ENCODE data around the gene CADPS2. TPM values are rescaled to one million over a fixed set of nuclear protein-coding genes. Genes with fewer than 3 reads are reported as not detected.

The CADPS2 gene
- total RNA-seq, 2 experiments from 2014 or later = not detected

DNA sequence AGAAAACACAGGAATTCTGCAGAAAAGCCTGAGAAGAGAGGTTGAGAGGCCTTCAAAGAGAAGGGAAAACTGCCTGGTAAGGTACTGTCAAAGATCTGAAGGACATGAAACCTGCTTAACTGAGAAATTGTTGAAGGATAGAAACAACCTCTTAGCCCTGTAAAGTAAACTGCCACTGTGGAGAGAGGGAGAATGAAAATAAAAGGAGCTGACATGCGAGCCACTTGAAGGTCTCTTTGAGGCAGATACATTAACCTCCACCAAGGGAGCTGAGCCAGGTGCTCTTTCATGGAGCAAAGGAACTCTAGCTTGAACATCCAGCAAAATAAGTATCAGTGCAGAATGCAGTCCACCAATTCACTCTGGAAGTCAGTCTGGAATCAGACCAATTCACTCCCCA lies 472.9 kb downstream of the CADPS2 start:
- Mint-ChIP-seq H3K27me3 (no peaks in the 10 kb centered on the region), H3K27ac (no peak overlapping the region), H3K4me3 (no peak overlapping the region), H3K36me3 (ENCODE audit: low read depth) (no peaks in the 10 kb centered on the region), H3K4me1 (ENCODE audit: low read depth) (no peaks in the 10 kb centered on the region), H3K9me3 (peaks cover 4% of the 10 kb centered on the region)
- TF ChIP-seq, protein P1, sequence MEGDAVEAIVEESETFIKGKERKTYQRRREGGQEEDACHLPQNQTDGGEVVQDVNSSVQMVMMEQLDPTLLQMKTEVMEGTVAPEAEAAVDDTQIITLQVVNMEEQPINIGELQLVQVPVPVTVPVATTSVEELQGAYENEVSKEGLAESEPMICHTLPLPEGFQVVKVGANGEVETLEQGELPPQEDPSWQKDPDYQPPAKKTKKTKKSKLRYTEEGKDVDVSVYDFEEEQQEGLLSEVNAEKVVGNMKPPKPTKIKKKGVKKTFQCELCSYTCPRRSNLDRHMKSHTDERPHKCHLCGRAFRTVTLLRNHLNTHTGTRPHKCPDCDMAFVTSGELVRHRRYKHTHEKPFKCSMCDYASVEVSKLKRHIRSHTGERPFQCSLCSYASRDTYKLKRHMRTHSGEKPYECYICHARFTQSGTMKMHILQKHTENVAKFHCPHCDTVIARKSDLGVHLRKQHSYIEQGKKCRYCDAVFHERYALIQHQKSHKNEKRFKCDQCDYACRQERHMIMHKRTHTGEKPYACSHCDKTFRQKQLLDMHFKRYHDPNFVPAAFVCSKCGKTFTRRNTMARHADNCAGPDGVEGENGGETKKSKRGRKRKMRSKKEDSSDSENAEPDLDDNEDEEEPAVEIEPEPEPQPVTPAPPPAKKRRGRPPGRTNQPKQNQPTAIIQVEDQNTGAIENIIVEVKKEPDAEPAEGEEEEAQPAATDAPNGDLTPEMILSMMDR (IDR thresholded peaks at IDR 0.05) = no peak
- Histone ChIP-seq H3K4me3 (ENCODE audit: low read length) (no peak overlapping the region), H3K4me1 (ENCODE audit: insufficient read depth, low read length) (no peaks in the 10 kb centered on the region), H3K36me3 (ENCODE audit: insufficient read depth, low read length) (no peaks in the 10 kb centered on the region), H3K27ac (ENCODE audit: low read depth in 1 of 2, low read length in 2 of 2) (no peak overlapping the region), H3K27me3 (ENCODE audit: control insufficient read depth in 1 of 2, insufficient read depth in 2 of 2, low read length in 2 of 2) (no peaks in the 10 kb centered on the region), H3K9me3 (ENCODE audit: control insufficient read depth in 1 of 2, insufficient read depth in 1 of 2, low read length in 2 of 2) (peaks cover 0 to 3% of the 10 kb centered on the region in 2 experiments)
- POLR2A ChIA-PET = no interaction called here
- ATAC-seq (ENCODE audit: poor library complexity) = no peak
- no peak for DNase-seq
- intact Hi-C loops (cut with DNase I, micrococcal nuclease) = no loop called here
- CTCF ChIA-PET = no interaction called here

DNA sequence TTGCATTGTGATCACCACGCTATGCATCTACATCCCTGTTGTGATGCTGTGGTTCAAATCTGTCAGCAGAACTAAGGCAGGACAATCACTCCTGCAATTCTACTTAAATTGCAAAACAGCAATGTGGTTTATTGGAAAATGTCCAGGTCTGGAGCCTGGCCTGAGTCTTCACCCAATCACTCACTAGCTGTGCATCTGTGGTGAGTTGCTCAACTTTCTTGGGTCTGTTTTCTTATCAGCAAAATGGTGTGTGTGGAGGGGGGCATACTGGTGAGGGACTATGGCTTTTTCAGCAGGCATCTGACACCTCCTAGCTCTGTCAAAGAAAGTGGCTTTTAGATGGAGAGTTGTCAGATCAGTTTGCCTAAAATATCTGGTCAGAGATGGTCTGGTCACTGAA lies 473.4 kb downstream of the CADPS2 start:
- H3K9me3 Mint-ChIP-seq = peaks cover 4% of the 10 kb centered on the region
- no peaks in the 10 kb centered on the region for H3K4me1 Mint-ChIP-seq (ENCODE audit: low read depth)
- TF ChIP-seq, protein P1 (IDR thresholded peaks at IDR 0.05) = no peak
- intact Hi-C loops (cut with DNase I, micrococcal nuclease) = no loop called here
- DNase-seq (no peak), ATAC-seq (ENCODE audit: poor library complexity) (no peak)
- ChIA-PET POLR2A (no interaction called here), CTCF (no interaction called here)
- H3K4me1 ChIP-seq (ENCODE audit: insufficient read depth, low read length) = no peaks in the 10 kb centered on the region
- H3K9me3 ChIP-seq (ENCODE audit: control insufficient read depth in 1 of 2, insufficient read depth in 1 of 2, low read length in 2 of 2) = peaks cover 0 to 3% of the 10 kb centered on the region in 2 experiments
- no peaks in the 10 kb centered on the region for H3K36me3 ChIP-seq (ENCODE audit: insufficient read depth, low read length)
- H3K36me3 Mint-ChIP-seq (ENCODE audit: low read depth) = no peaks in the 10 kb centered on the region
- no peaks in the 10 kb centered on the region for H3K27me3 ChIP-seq (ENCODE audit: control insufficient read depth in 1 of 2, insufficient read depth in 2 of 2, low read length in 2 of 2)
- no peak overlapping the region for H3K4me3 Mint-ChIP-seq
- no peaks in the 10 kb centered on the region for H3K27me3 Mint-ChIP-seq
- H3K4me3 ChIP-seq (ENCODE audit: low read length) = no peak overlapping the region
- H3K27ac ChIP-seq (ENCODE audit: low read depth in 1 of 2, low read length in 2 of 2) = no peak overlapping the region
- no peak overlapping the region for H3K27ac Mint-ChIP-seq

DNA sequence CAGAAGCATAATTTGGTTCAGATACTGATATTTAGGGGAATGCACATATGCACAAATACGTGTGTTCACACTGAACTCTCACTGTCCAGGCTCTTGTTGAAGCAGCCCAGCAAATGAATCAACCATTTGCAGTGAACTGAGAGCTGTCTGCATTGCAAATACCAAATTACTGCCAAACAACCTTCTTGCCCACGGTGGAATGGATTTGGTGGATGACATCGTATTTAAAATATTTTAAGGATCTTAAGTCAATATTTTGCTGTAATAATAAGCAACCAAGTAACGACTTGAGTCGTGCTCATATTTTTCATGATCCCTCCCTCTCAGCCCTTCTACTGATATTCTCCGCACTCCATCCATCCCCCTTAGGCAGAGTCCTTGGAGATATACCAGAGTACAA lies 473.8 kb downstream of the CADPS2 start:
- POLR2A ChIA-PET = no interaction called here
- Mint-ChIP-seq H3K27me3 (no peaks in the 10 kb centered on the region), H3K36me3 (ENCODE audit: low read depth) (no peaks in the 10 kb centered on the region), H3K9me3 (peaks cover 2% of the 10 kb centered on the region), H3K4me1 (ENCODE audit: low read depth) (no peaks in the 10 kb centered on the region), H3K27ac (no peak overlapping the region), H3K4me3 (no peak overlapping the region)
- Histone ChIP-seq H3K36me3 (ENCODE audit: insufficient read depth, low read length) (no peaks in the 10 kb centered on the region), H3K4me1 (ENCODE audit: insufficient read depth, low read length) (no peaks in the 10 kb centered on the region), H3K9me3 (ENCODE audit: control insufficient read depth in 1 of 2, insufficient read depth in 1 of 2, low read length in 2 of 2) (peaks cover 0 to 3% of the 10 kb centered on the region in 2 experiments), H3K4me3 (ENCODE audit: low read length) (no peak overlapping the region), H3K27me3 (ENCODE audit: control insufficient read depth in 1 of 2, insufficient read depth in 2 of 2, low read length in 2 of 2) (no peaks in the 10 kb centered on the region), H3K27ac (ENCODE audit: low read depth in 1 of 2, low read length in 2 of 2) (no peak overlapping the region)
- CTCF ChIA-PET = no interaction called here
- intact Hi-C loops (cut with DNase I, micrococcal nuclease) = no loop called here
- TF ChIP-seq, protein P1 (IDR thresholded peaks at IDR 0.05) = no peak
- DNase-seq (no peak), ATAC-seq (ENCODE audit: poor library complexity) (no peak)

Data from CD4-positive, alpha-beta T cell (primary cell).